Fibroblast of lung (primary cell): ENCODE results near the gene FBXW11. TPM values are rescaled to one million over a fixed set of nuclear protein-coding genes. Genes with fewer than 3 reads are reported as not detected.
"Not testable (repeated sequence)": the region's sequence is repeated elsewhere in the genome, so short reads cannot be mapped to it uniquely, and the experiment has no call there.

Experiments used
- DNase-seq, 2 donors: peaks; one replicate each; pipeline versions ENCODE4 v3.0.0 to v3.0.0-alpha.2; 2010; ENCODE audit warnings: low read depth in 2 of 2
- H2AFZ ChIP-seq: 2 replicates; pipeline ENCODE4 v1.5.1; 2012; ENCODE audit warnings: low read length, control low read depth, inconsistent platforms
- H3K27ac ChIP-seq: 2 replicates; pipeline ENCODE4 v1.5.1; 2011; ENCODE audit warnings: low read length, control low read depth; ENCODE audit not compliant: insufficient read depth
- H3K27me3 ChIP-seq: 2 replicates; pipeline ENCODE4 v1.5.1; 2011; ENCODE audit warnings: mild to moderate bottlenecking, low read length; ENCODE audit not compliant: control insufficient read depth, insufficient read depth
- H3K36me3 ChIP-seq: 2 replicates; pipeline ENCODE4 v1.5.1; 2011; ENCODE audit warnings: low read length; ENCODE audit not compliant: control insufficient read depth, insufficient read depth
- H3K4me1 ChIP-seq: 2 replicates; pipeline ENCODE4 v1.5.1; 2011; ENCODE audit warnings: low read length; ENCODE audit not compliant: control insufficient read depth, insufficient read depth; ENCODE audit errors: extremely low read depth
- H3K4me2 ChIP-seq: 2 replicates; pipeline ENCODE4 v1.5.1; 2011; ENCODE audit warnings: low read length, control low read depth; ENCODE audit not compliant: insufficient read depth; ENCODE audit errors: extremely low read depth
- H3K4me3 ChIP-seq, 4 experiments: fragments of 200-600 bp in 1 of 4; sonication (generic) in 1 of 4; replicated peaks in 1 of 4; 2 replicates each; pipeline ENCODE4 v1.5.1; 2011 to 2016; ENCODE audit warnings: low read length in 4 of 4, low read depth in 3 of 4, mild to moderate bottlenecking in 3 of 4, control low read depth in 2 of 4, inconsistent platforms in 1 of 4, mixed read lengths in 1 of 4; ENCODE audit not compliant: insufficient read depth in 1 of 4; ENCODE audit errors: control extremely low read depth in 1 of 4
- H3K79me2 ChIP-seq: 2 replicates; pipeline ENCODE4 v1.5.1; 2012; ENCODE audit warnings: mild to moderate bottlenecking, low read length, inconsistent platforms; ENCODE audit not compliant: control insufficient read depth, insufficient read depth
- H3K9ac ChIP-seq: 2 replicates; pipeline ENCODE4 v1.5.1; 2011; ENCODE audit warnings: mild to moderate bottlenecking, low read length, control low read depth; ENCODE audit not compliant: insufficient read depth
- H3K9me3 ChIP-seq: 2 replicates; pipeline ENCODE4 v1.5.1; 2012; ENCODE audit warnings: low read depth, low read length; ENCODE audit not compliant: control insufficient read depth, insufficient read depth
- H4K20me1 ChIP-seq: 2 replicates; pipeline ENCODE4 v1.5.1; 2011; ENCODE audit warnings: low read length; ENCODE audit not compliant: control insufficient read depth, insufficient read depth; ENCODE audit errors: extremely low read depth
- CTCF ChIP-seq, 2 donors: IDR thresholded peaks in 1 of 2; conservative IDR thresholded peaks in 1 of 2; 1 replicate in 1 of 2; 2 replicates in 1 of 2; pipeline ENCODE4 v1.5.1; 2011 to 2012; ENCODE audit warnings: low read length in 2 of 2, control low read depth in 1 of 2, inconsistent platforms in 1 of 2, low read depth in 1 of 2, mild to moderate bottlenecking in 1 of 2
- EZH2 ChIP-seq: IDR thresholded peaks from 2 replicates; pipeline ENCODE4 v1.5.1; 2012; ENCODE audit warnings: low read length, control low read depth, mild to moderate bottlenecking; ENCODE audit errors: missing control alignments
- polyA plus RNA-seq, 2 donors: library from polyadenylated mRNA; depleted of rRNA in 1 of 2; stranded (reverse) in 1 of 2; unstranded in 1 of 2; fragments of >200 nt; gene quantifications; 2 replicates each; pipeline ENCODE4 v1.2.1, GENCODE V29; 2011 to 2012; ENCODE audit warnings: missing spikeins in 1 of 2
- total RNA-seq: library from RNA; depleted of rRNA; stranded (reverse); fragments of >200 nt; gene quantifications from 2 replicates; pipeline ENCODE4 v1.2.1, GENCODE V29; 2014

Gene FBXW11
- total and polyA plus RNA-seq, 2 donors (not counting 1 experiment from before 2014, with no cell fraction given): 52.6 to 113 TPM

GRCh38 chr5:172029876-172030275, 23.4 kb upstream of the FBXW11 start:
- no peak overlapping the region for H3K4me2 ChIP-seq
- no peaks in the 10 kb centered on the region for H4K20me1 ChIP-seq
- H3K27ac ChIP-seq: no peak overlapping the region
- no peak overlapping the region for H3K9ac ChIP-seq
- H3K4me1 ChIP-seq: no peaks in the 10 kb centered on the region
- H3K9me3 ChIP-seq: no peaks in the 10 kb centered on the region
- H3K36me3 ChIP-seq: no peaks in the 10 kb centered on the region
- no peak overlapping the region for H3K4me3 ChIP-seq
- no peak for DNase-seq
- H2AFZ ChIP-seq: no peak overlapping the region
- no peaks in the 10 kb centered on the region for H3K79me2 ChIP-seq
- no peak for TF ChIP-seq EZH2
- TF ChIP-seq CTCF (conservative IDR thresholded peaks at IDR 0.05 in 1 of 2, IDR thresholded peaks at IDR 0.05 in 1 of 2; ENCODE audit: low read depth in 1 of 2, low read length in 2 of 2): no peak
- no peaks in the 10 kb centered on the region for H3K27me3 ChIP-seq

- no peak for DNase-seq
- TF ChIP-seq EZH2 (no peak), CTCF (conservative IDR thresholded peaks at IDR 0.05 in 1 of 2, IDR thresholded peaks at IDR 0.05 in 1 of 2; ENCODE audit: low read depth in 1 of 2, low read length in 2 of 2) (no peak)
- H3K4me3 ChIP-seq: no peak overlapping the region
These were observed 21.7 kb upstream of the FBXW11 start for GRCh38 chr5:172028167-172028566.

GRCh38 chr5:172020110-172020786, 13.8 kb upstream of the FBXW11 start:
- H3K27ac ChIP-seq, H3K4me3 ChIP-seq, H3K79me2 ChIP-seq, H4K20me1 ChIP-seq, H3K4me2 ChIP-seq, H3K4me1 ChIP-seq, H3K36me3 ChIP-seq, H3K27me3 ChIP-seq, H3K9ac ChIP-seq, H3K9me3 ChIP-seq, H2AFZ ChIP-seq, DNase-seq: not testable (repeated sequence)

More at GRCh38 chr5:172028167-172028566, 21.7 kb upstream of the FBXW11 start:
- H3K4me1 ChIP-seq: no peaks in the 10 kb centered on the region
- H3K9me3 ChIP-seq: no peaks in the 10 kb centered on the region
- H3K27me3 ChIP-seq: no peaks in the 10 kb centered on the region
- H2AFZ ChIP-seq: no peak overlapping the region
- no peaks in the 10 kb centered on the region for H3K36me3 ChIP-seq
- H3K27ac ChIP-seq: no peak overlapping the region
- no peak overlapping the region for H3K9ac ChIP-seq
- no peaks in the 10 kb centered on the region for H4K20me1 ChIP-seq
- no peak overlapping the region for H3K4me2 ChIP-seq
- no peaks in the 10 kb centered on the region for H3K79me2 ChIP-seq
